ENCODE data around the gene C1S.
"Not testable (repeated sequence)": the region's sequence is repeated elsewhere in the genome, so short reads cannot be mapped to it uniquely, and the experiment has no call there.

C1S gene

GRCh38 chr12:7047306-7047705 is 13.2 kb upstream of the C1S start:
- DNase-seq: no peak

- DNase-seq: not testable (repeated sequence)
Measured at GRCh38 chr12:7049445-7049951, 11.0 kb upstream of the C1S start.

DNA sequence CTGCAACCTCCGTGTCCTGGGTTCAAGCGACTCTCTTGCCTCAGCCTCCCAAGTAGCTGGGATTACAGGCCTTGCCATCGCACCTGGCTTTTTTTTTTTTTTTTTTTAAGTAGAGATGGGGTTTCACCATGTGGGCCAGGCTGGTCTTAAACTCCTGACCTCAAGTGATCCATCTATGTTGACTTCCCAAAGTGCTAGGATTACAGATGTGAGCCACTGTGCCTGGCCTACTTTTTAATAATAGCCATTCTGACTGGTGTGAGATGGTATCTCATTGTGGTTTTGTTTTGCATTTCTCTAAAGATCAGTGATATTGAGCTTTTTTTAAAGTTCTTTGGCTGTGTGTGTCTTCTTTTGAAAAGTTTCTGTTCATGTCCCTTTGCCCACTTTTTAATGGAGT is 10.5 kb upstream of the C1S start:
- DNase-seq: not testable (repeated sequence)

- no peak for DNase-seq
Measured at GRCh38 chr12:7054925-7055324, 5.6 kb upstream of the C1S start.

DNA sequence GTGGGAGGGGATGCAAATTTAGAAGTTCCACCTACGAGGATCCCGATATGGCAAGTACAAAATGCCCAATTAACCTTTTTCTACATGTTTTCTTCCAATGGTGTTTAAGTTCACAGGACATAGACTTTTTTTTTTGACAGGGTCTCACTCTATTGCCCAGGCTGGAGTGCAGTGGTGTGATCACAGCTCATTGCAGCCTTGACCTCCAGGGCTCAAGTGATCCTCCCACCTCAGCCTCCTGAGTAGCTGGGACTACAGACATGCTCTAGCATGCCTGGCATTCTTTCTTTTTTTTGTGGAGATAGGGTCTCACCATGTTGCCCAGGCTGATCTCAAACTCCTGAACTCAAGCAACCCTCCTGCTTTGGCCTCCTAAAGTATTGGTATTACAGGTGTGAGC is 4.8 kb upstream of the C1S start:
- not testable (repeated sequence) for DNase-seq

- no peak for DNase-seq
Measured at GRCh38 chr12:7058163-7058845, 2.2 kb upstream of the C1S start.

GRCh38 chr12:7058850-7059395 is 1.6 kb upstream of the C1S start:
- DNase-seq: no peak

- DNase-seq: no peak
Measured at GRCh38 chr12:7059780-7060179, 738 bp upstream of the C1S start.

GRCh38 chr12:7061138-7061537 is 620 bp downstream of the C1S start:
- no peak for DNase-seq

DNA sequence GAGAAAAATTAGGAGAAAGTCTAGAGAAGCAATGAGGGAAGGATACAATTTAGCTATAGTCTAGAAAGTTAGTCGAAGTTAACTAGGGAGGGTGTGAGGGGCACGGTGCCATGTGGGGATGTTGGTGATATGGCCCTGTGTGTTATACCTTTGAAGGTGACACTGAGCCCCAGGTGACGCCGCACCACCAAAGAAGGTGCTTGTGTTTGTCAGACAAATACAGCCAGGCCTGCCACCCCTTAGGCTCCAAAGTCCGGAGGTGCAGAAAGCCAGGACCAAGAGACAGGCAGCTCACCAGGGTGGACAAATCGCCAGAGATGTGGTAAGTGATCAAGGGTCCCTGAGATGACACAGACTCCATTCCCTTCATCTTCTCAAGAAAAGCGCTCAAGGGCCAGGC is 1.1 kb downstream of the C1S start:
- no peak for DNase-seq

DNA sequence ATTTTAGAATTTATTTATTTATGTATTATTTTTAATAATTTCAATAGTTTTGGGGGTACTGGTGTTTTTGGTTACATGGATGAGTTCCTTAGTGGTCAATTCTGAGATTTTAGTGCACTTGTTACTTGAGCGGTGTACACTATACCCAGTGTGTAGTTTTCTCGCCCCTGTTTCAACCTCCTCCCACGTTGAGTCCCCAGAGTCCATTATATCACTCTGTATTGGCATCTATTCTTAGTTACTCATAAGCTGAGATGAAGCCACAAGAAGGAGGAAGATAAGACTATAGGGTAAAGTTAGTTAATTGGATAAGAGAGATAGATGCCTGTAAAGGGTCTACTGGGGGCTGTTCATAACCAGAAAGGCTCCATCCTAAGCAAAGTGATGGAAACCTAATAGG is 4.0 kb downstream of the C1S start:
- DNase-seq: no peak

DNA sequence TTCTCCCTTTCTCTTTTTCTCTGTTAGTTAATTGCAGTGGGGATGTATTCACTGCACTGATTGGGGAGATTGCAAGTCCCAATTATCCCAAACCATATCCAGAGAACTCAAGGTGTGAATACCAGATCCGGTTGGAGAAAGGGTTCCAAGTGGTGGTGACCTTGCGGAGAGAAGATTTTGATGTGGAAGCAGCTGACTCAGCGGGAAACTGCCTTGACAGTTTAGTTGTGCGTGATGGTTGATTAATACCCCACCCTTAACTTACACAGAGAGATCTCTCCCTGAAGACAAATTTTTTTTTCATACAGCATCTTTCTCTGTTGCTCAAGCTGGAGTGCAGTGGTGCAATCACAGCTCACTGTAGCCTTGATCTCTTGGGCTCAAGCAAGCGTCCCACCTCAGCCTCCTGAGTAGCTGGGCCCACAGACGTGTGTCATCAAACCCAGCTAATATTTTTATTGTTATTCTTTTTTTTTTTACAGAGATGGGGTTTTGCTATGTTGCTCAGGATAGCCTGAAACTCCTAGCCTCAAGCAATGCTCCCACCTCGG is 4.6 kb downstream of the C1S start:
- no peak for DNase-seq

GRCh38 chr12:7066596-7066995 is 6.1 kb downstream of the C1S start:
- DNase-seq: no peak

- no peak for DNase-seq
Measured at GRCh38 chr12:7067096-7067495, 6.6 kb downstream of the C1S start.

DNA sequence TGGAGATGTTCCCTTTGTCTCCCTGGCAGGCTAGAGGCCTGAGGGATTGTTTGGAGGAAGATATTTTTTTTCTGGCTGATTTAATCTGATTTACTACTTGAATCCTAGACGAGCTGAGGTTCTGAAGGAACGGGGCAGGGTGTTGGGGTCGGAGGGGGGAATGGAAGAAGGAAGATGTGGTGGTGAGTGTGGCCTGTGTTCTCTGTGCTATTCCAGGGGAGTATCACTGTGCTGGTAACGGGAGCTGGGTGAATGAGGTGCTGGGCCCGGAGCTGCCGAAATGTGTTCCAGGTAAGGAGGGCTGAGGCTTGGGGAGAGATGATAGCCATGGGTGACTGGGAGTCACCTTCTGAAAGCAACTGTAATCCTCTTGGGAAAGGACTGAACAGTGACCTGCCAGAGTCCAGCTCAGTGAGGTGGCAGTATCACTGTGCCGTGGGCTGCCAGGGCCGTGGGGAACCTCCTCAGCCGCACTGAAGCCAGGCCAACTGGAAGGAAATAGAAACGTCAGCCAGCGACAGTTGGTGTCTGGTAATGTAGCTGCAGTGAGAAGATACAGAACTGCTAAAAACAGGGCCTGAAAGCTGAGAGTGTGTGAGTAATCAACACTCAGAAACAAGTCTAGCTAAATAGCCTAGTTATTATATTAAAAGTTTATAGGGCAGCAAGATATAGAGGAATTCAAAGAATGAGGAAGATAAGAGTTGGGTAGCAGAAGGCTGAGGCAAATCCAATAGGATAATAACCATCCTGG is 7.9 kb downstream of the C1S start:
- DNase-seq: no peak

DNA sequence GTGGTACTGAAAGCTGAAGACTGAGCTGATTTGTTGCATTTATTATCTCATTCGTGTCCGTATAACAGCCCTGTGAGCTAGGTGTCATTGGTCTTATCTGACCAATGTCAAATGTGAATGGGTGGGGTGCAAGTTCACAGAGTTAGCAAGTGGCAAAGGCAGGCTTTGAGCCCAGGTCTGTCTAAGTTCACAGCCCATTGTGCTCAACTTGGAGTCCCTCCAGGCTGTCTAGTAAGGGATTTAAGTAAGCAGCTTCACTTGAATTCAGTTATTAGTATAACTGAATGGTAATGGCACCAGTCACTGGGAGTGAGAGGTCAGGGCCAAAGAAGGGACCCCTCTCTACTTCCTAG is 8.5 kb downstream of the C1S start:
- DNase-seq: no peak

DNA sequence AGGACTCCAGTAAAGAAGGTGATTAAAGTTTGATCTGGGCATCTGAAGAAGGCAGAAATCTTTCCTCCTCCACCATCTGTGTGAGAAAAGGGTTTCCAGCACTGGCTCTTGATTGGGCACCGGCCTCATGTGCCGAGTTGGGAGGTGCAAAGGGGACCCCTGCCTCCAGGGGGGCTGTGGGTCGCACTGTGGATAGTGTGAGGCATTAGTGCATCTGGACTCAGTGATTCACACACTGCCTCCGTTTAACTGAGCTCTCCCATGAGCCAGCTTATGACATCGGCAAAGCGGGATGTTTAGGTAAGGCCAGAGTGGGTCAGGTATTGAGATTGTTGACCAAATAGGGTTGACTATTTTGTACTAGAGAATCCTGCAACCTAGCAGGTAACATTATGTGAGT is 8.9 kb downstream of the C1S start:
- no peak for DNase-seq

DNA sequence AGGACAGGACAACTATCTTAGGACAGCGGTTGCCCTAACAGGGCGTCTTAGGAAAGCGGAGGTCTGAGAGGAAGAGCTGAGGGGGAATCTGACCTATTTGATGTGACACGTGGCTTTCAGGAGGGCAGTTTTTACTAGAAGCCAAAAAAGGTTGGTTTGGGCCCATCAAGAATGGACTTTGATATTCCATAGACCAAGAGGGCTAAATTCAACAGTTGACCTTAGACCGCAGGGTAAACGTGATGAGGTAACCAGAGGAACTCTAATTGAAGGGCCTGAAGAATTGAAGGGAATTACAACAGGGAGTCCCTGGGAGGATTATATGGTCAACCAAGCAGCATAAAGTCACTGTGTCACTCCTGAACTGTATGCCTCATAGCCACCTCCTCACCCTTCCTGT is 11.5 kb downstream of the C1S start:
- DNase-seq: no peak

- no peak for DNase-seq
Measured at GRCh38 chr12:7072554-7072953, 12.0 kb downstream of the C1S start.

DNA sequence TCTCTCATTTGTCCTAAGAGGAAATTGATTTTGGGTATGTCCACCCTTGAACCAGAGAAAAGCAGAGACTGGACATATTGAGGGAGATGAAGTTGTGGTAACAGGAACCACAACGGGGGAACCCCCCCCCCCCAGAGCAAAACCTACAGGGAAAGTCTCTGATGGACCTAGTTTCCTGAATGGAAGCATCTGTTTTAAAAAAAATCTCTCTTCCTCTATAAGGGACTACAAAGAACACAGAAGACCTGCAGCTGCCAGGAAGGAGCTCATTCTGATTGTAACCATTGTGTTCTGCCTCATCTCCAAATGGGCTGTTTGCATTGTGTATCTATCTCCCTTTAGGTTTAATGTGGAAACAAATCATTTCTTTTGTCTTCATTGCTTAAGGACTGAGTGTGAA is 13.4 kb downstream of the C1S start:
- DNase-seq: no peak

- no peak for DNase-seq
Measured at GRCh38 chr12:7075518-7075917, 15.0 kb downstream of the C1S start.

DNA sequence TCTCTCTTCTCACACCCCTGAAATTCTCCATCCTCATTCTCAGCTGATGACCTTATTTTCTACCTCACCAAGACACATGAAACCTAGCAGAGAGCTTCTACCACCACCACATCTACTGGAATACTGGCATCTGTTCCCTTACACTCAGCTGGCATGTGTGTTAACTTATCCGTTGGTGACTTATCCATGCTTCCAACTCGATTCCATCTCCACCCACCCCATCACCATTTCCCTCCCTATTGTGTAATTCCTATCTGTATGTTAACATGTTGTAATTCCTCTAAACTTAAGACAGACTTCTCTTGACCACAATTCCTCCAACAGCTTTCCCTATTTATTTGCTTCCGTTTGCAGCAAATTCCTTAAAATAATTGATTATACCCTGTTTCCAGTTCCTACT is 15.4 kb downstream of the C1S start:
- DNase-seq: no peak

DNA sequence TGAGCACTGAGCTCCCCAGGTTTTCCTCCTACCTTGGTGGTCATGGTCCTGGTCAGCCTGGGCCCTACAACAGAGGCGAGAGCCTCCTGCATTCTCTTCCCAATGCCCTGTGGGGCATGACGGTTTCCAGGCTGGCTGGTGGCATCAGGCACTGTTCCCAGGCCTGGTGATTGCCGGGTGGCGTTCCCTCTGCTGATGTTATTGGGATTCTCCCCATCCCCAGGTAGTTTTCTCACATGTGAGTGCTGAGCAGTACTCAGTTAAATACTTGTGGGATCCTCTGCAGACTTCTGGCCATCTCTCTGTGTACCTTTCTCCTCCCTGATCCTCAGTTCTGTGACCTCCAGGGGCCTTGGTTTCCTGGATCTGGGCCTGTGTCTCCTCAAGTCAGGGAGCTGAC is 16.0 kb downstream of the C1S start:
- DNase-seq: no peak

GRCh38 chr12:7078163-7078562 is 17.6 kb downstream of the C1S start:
- no peak for DNase-seq
